Fibroblast of pulmonary artery (primary cell): ENCODE data around the gene POLG.

ENCODE experiments used
- DNase-seq: peaks from one replicate; pipeline ENCODE4 v3.0.0-alpha.2; 2010; ENCODE audit warnings: low read depth
- H3K4me3 ChIP-seq: replicated peaks from 2 replicates; pipeline ENCODE4 v1.5.1; 2011; ENCODE audit warnings: low read depth, mild to moderate bottlenecking, control low read depth, low read length, moderate library complexity
- CTCF ChIP-seq: IDR thresholded peaks from 2 replicates; pipeline ENCODE4 v1.5.1; 2011; ENCODE audit warnings: mild to moderate bottlenecking, control low read depth, low read length, inconsistent platforms; ENCODE audit errors: missing control alignments

Gene POLG

GRCh38 chr15:89363770-89364169 is 29.1 kb upstream of the POLG start:
- no peak for DNase-seq
- TF ChIP-seq CTCF: no peak
- no peak overlapping the region for H3K4me3 ChIP-seq

GRCh38 chr15:89363133-89363532 is 28.5 kb upstream of the POLG start:
- TF ChIP-seq CTCF: no peak
- H3K4me3 ChIP-seq: no peak overlapping the region
- DNase-seq: no peak

DNA sequence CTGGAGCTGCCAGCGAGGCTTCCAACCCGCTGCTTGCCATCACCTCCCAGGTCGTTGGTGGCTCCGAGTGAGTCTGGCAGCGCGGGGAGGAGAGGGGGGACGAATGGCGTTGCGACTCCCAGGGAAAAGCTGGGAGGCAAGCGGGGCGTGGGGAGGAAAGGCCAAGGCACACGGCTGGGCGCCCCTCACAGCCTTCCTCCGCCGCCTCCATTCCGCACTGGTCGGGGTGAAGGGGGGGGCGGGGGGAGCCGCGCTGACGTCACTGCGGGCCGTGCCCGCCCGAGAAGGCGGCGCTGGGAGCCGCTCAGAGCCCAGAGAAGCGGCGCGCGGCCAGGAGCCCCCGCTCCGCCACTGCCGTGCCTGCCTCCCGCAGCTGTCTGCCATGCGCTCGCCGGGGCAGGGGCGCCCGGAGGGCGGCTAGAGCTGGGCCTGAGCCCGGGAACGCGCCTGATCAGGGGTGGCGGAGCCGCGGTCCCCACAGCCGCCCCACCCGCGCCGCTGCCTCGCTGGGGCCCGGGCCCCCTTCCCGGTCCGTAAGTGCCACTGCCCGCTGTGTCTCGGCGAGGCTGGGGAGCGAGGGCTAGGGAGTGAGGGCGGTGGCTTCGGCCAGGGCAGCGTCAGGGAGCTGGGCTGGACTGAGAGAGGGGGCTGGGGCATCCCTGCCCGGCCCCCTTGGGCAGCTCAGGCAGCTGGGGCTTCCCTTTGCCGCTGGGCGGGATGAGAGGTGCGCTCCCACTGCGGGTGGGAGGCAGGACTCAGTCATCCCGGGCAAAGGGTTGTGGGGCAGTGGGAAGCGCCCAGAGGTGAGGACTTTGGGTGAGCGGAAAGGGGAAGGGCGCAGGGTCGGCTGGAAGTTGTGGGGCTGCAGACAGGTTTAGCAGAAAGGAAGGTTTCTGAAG is 27.8 kb upstream of the POLG start:
- H3K4me3 ChIP-seq: no peak overlapping the region
- DNase-seq: no peak
- no peak for TF ChIP-seq CTCF

GRCh38 chr15:89361451-89362202 is 27.0 kb upstream of the POLG start:
- DNase-seq: peak; percentile 71
- no peak for TF ChIP-seq CTCF
- H3K4me3 ChIP-seq: no peak overlapping the region

GRCh38 chr15:89360294-89360971 is 25.8 kb upstream of the POLG start:
- DNase-seq: no peak
- H3K4me3 ChIP-seq: no peak overlapping the region
- no peak for TF ChIP-seq CTCF

DNA sequence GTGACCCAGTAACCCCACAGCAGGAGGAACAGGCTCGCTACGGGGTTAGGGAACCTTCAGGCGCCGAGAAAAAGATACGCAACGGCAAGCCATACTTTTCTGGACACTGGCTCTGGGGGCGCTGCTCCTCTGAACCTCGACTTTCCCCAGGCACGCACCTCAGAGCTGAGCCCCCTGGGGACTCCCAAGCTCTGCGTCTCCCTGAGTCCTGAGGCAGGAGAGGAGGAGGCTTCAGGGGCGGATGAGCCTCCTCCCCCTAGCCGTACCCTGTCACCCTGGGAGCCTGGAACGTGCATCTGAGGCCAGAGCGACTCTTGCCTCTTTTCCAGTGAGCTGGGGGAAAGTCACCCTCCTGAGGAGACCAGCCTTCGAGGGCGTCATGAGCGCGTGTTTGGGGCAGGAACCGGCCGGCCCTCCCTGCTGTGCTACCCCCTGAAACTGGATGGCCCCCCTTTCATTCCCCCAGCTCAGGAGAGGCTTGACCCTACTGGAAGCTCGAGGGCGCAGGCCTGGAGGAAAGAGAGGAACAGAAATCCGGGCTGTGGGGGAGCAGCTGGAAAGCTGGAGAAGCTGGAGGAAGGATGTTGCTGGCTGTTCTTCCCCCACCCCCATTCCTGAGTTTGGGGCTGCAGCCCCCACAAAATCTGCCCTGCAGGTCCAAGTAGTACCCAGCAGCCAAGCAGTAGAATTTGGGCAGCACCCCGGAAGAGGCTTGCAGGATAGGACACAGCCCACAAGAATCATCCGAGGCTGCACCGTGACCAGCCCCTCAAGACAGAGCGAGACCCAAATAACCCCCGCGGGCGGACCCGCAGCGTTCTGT is 25.1 kb upstream of the POLG start:
- no peak for TF ChIP-seq CTCF
- no peak overlapping the region for H3K4me3 ChIP-seq
- no peak for DNase-seq
